ENCODE results near the gene SV2A. TPM values are rescaled to one million over a fixed set of nuclear protein-coding genes. Genes with fewer than 3 reads are reported as not detected.

The SV2A gene, protein sequence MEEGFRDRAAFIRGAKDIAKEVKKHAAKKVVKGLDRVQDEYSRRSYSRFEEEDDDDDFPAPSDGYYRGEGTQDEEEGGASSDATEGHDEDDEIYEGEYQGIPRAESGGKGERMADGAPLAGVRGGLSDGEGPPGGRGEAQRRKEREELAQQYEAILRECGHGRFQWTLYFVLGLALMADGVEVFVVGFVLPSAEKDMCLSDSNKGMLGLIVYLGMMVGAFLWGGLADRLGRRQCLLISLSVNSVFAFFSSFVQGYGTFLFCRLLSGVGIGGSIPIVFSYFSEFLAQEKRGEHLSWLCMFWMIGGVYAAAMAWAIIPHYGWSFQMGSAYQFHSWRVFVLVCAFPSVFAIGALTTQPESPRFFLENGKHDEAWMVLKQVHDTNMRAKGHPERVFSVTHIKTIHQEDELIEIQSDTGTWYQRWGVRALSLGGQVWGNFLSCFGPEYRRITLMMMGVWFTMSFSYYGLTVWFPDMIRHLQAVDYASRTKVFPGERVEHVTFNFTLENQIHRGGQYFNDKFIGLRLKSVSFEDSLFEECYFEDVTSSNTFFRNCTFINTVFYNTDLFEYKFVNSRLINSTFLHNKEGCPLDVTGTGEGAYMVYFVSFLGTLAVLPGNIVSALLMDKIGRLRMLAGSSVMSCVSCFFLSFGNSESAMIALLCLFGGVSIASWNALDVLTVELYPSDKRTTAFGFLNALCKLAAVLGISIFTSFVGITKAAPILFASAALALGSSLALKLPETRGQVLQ
- polyA plus RNA-seq (0.10 to 0.71 TPM (median 0.28 TPM) in 3 replicates), polyA minus RNA-seq (0.51 to 2.5 TPM (median 0.56 TPM) in 3 replicates)
- polyA plus RNA-seq (2011; ENCODE audit: low read depth), result 0.06 TPM
- polyA plus RNA-seq (2011; cell fraction: cytosol; rRNA removed), result 0.10 and 0.14 TPM in 2 replicates
- 0.46 and 0.79 TPM in 2 replicates for polyA plus RNA-seq (2011; cell fraction: nucleus; rRNA removed)
- polyA plus RNA-seq (2012; ENCODE audit: low replicate concordance), result 0.11 and 0.63 TPM in 2 replicates
- polyA minus RNA-seq (2011; cell fraction: cytosol; rRNA and poly(A)+ RNA removed), result not detected
- 0.32 and 0.62 TPM in 2 replicates for polyA minus RNA-seq (2011; cell fraction: nucleus; rRNA and poly(A)+ RNA removed)

DNA sequence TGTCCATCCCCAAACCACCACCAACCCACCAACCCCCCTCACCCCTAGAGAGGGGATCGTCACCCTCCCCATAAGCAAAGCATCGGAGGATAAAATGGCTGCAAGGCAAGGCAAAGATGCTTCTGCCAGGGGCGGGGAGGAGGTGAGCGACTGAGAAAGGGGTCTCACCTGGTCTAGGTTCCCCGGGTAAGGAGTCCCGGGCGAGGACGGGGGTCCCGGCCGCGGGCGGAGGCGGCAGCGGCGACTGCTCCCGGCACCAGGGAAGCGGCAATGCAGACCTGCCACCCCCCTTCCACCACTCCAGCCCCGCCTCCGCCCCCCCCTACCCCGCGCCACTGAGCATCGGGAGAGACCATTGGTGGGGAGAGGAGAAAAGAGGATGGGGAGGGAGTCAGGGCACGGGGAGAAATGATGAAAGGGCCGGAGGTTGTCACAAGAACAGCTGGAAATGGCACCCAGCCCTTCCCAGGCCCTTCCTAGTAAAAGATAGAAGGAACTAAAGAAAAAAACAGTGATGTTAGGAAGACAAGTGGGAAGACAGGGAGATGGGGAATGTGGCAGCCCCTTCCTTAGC lies at the start of gene SV2A:
Gene SV2A, minus strand, starts transcription at position 274 of the 574 bp plus-strand sequence. CDS start 4,004 bp downstream, outside the sequence.
- Histone ChIP-seq H3K79me2 (ENCODE audit: control insufficient read depth, insufficient read depth, low read length) (no peaks in the 10 kb centered on the region), H4K20me1 (ENCODE audit: control insufficient read depth, extremely low read depth, insufficient read depth, low read length) (no peaks in the 10 kb centered on the region), H3K4me2 (ENCODE audit: control insufficient read depth, extremely low read depth, insufficient read depth, low read depth, low read length) (peak within 1 kb of the TSS; percentile 20), H3K4me3 (ENCODE audit: control insufficient read depth in 2 of 3, extremely low read depth in 1 of 3, insufficient read depth in 2 of 3, low read depth in 1 of 3, low read length in 3 of 3) (peak within 1 kb of the TSS in 1 of 3 experiments; percentile 26), H3K9me1 (ENCODE audit: control insufficient read depth, extremely low read depth, insufficient read depth, low read length) (no peaks in the 10 kb centered on the region), H3K27me3 (ENCODE audit: control insufficient read depth, extremely low read depth, insufficient read depth, low read length) (peaks cover 15% of the 10 kb centered on the region), H2AFZ (ENCODE audit: control insufficient read depth, low read length) (peak within 1 kb of the TSS; percentile 56), H3K4me1 (ENCODE audit: control insufficient read depth, extremely low read depth, insufficient read depth, low read length) (no peaks in the 10 kb centered on the region), H3K9ac (ENCODE audit: control insufficient read depth, extremely low read depth, insufficient read depth, low read length) (no peak within 1 kb of the TSS), H3K9me3 (ENCODE audit: control insufficient read depth, low read depth, low read length) (no peaks in the 10 kb centered on the region), H3K36me3 (ENCODE audit: control insufficient read depth in 2 of 2, extremely low read depth in 1 of 2, insufficient read depth in 2 of 2, low read length in 2 of 2) (peaks cover 2 to 3% of the 10 kb centered on the region in 2 experiments), H3K27ac (ENCODE audit: control insufficient read depth, insufficient read depth, low read length) (no peak within 1 kb of the TSS)
- DNase-seq (ENCODE audit: low read depth, low spot score), result no peak
- FAIRE-seq, result no peak
- dilution Hi-C loops (cut with MboI; ENCODE audit: extremely low pct_ligation_motif_present, low sequenced_read_pairs), result no loop called here
- TF ChIP-seq, protein P1, sequence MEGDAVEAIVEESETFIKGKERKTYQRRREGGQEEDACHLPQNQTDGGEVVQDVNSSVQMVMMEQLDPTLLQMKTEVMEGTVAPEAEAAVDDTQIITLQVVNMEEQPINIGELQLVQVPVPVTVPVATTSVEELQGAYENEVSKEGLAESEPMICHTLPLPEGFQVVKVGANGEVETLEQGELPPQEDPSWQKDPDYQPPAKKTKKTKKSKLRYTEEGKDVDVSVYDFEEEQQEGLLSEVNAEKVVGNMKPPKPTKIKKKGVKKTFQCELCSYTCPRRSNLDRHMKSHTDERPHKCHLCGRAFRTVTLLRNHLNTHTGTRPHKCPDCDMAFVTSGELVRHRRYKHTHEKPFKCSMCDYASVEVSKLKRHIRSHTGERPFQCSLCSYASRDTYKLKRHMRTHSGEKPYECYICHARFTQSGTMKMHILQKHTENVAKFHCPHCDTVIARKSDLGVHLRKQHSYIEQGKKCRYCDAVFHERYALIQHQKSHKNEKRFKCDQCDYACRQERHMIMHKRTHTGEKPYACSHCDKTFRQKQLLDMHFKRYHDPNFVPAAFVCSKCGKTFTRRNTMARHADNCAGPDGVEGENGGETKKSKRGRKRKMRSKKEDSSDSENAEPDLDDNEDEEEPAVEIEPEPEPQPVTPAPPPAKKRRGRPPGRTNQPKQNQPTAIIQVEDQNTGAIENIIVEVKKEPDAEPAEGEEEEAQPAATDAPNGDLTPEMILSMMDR (optimal IDR thresholded peaks at IDR 0.05 in 1 of 3, IDR thresholded peaks at IDR 0.05 in 1 of 3, conservative IDR thresholded peaks at IDR 0.05 in 1 of 3; ENCODE audit: extremely low read depth in 1 of 3, insufficient read depth in 2 of 3, low read length in 3 of 3), result no peak
- TF ChIP-seq EZH2 (IDR thresholded peaks at IDR 0.05; ENCODE audit: low read length), result peak; percentile 38

DNA sequence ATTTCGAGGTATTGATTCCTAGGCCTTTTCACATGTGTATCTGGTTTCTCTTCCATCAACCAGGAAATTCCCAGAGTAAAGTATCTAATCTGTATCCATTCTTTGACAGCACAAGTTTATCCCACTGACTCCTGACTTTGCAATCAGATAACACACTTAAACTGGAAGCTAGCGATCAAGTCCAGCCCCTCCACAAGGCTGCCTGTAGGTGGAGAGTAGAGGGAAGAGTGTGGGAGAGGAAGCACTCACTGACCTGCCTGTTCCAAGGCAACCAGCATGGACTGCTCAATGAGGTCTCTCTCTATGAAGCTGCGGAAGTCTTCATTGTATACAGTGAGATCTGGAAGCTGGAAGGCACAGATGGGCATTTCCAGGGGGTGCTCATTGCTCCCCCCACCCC lies 49.4 kb upstream of the SV2A start:
- H3K27ac ChIP-seq (ENCODE audit: control insufficient read depth, insufficient read depth, low read length), result no peak overlapping the region
- no peak for TF ChIP-seq EZH2 (IDR thresholded peaks at IDR 0.05; ENCODE audit: low read length)
- TF ChIP-seq, protein P1 (optimal IDR thresholded peaks at IDR 0.05 in 1 of 3, IDR thresholded peaks at IDR 0.05 in 1 of 3, conservative IDR thresholded peaks at IDR 0.05 in 1 of 3; ENCODE audit: extremely low read depth in 1 of 3, insufficient read depth in 2 of 3, low read length in 3 of 3), result no peak
- H3K9ac ChIP-seq (ENCODE audit: control insufficient read depth, extremely low read depth, insufficient read depth, low read length), result no peak overlapping the region
- H4K20me1 ChIP-seq (ENCODE audit: control insufficient read depth, extremely low read depth, insufficient read depth, low read length), result no peaks in the 10 kb centered on the region
- peaks cover 15 to 23% of the 10 kb centered on the region in 2 experiments for H3K36me3 ChIP-seq (ENCODE audit: control insufficient read depth in 2 of 2, extremely low read depth in 1 of 2, insufficient read depth in 2 of 2, low read length in 2 of 2)
- no peaks in the 10 kb centered on the region for H3K79me2 ChIP-seq (ENCODE audit: control insufficient read depth, insufficient read depth, low read length)
- FAIRE-seq (no peak), DNase-seq (ENCODE audit: low read depth, low spot score) (no peak)
- dilution Hi-C loops (cut with MboI; ENCODE audit: extremely low pct_ligation_motif_present, low sequenced_read_pairs), result no loop called here
- no peak overlapping the region for H3K4me2 ChIP-seq (ENCODE audit: control insufficient read depth, extremely low read depth, insufficient read depth, low read depth, low read length)
- H3K4me1 ChIP-seq (ENCODE audit: control insufficient read depth, extremely low read depth, insufficient read depth, low read length), result no peaks in the 10 kb centered on the region
- no peaks in the 10 kb centered on the region for H3K27me3 ChIP-seq (ENCODE audit: control insufficient read depth, extremely low read depth, insufficient read depth, low read length)
- no peak overlapping the region for H3K4me3 ChIP-seq (ENCODE audit: control insufficient read depth in 2 of 3, extremely low read depth in 1 of 3, insufficient read depth in 2 of 3, low read depth in 1 of 3, low read length in 3 of 3)
- no peaks in the 10 kb centered on the region for H3K9me1 ChIP-seq (ENCODE audit: control insufficient read depth, extremely low read depth, insufficient read depth, low read length)
- no peaks in the 10 kb centered on the region for H3K9me3 ChIP-seq (ENCODE audit: control insufficient read depth, low read depth, low read length)
- H2AFZ ChIP-seq (ENCODE audit: control insufficient read depth, low read length), result no peak overlapping the region

All from keratinocyte (primary cell).